Measurements from ENCODE around the gene RAVER1. TPM values are rescaled to one million over a fixed set of nuclear protein-coding genes. Genes with fewer than 3 reads are reported as not detected.

Gene RAVER1
- total RNA-seq, 1 experiment from 2014 or later = 55.6 TPM

DNA sequence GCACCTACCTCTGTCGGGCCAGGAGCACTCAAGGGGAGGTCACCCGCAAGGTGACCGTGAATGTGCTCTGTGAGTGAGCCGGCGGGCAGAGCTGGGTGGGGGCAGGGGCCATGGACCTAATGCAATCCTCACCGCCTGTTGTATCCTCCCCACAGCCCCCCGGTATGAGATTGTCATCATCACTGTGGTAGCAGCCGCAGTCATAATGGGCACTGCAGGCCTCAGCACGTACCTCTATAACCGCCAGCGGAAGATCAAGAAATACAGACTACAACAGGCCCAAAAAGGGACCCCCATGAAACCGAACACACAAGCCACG is 48.4 kb downstream of the RAVER1 start:
- intact Hi-C loops (cut with micrococcal nuclease; ENCODE audit: unreplicated experiment) (no loop called here), in situ Hi-C loops (cut with HindIII; ENCODE audit: low pct_unique_long_range_greater_than_20kb, low sequenced_read_pairs) (no loop called here)
- no peak for TF ChIP-seq POLR2AphosphoS5 (IDR thresholded peaks at IDR 0.05; ENCODE audit: low read depth, low read length)
- TF ChIP-seq, protein P1, sequence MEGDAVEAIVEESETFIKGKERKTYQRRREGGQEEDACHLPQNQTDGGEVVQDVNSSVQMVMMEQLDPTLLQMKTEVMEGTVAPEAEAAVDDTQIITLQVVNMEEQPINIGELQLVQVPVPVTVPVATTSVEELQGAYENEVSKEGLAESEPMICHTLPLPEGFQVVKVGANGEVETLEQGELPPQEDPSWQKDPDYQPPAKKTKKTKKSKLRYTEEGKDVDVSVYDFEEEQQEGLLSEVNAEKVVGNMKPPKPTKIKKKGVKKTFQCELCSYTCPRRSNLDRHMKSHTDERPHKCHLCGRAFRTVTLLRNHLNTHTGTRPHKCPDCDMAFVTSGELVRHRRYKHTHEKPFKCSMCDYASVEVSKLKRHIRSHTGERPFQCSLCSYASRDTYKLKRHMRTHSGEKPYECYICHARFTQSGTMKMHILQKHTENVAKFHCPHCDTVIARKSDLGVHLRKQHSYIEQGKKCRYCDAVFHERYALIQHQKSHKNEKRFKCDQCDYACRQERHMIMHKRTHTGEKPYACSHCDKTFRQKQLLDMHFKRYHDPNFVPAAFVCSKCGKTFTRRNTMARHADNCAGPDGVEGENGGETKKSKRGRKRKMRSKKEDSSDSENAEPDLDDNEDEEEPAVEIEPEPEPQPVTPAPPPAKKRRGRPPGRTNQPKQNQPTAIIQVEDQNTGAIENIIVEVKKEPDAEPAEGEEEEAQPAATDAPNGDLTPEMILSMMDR (IDR thresholded peaks at IDR 0.05) = no peak
- no peak for TF ChIP-seq TCF7L2 (IDR thresholded peaks at IDR 0.05; ENCODE audit: low read depth, low read length)
- TF ChIP-seq SIN3A (IDR thresholded peaks at IDR 0.05; ENCODE audit: borderline replicate concordance, insufficient read depth, low read depth, low read length) = no peak
- TF ChIP-seq, protein P2, sequence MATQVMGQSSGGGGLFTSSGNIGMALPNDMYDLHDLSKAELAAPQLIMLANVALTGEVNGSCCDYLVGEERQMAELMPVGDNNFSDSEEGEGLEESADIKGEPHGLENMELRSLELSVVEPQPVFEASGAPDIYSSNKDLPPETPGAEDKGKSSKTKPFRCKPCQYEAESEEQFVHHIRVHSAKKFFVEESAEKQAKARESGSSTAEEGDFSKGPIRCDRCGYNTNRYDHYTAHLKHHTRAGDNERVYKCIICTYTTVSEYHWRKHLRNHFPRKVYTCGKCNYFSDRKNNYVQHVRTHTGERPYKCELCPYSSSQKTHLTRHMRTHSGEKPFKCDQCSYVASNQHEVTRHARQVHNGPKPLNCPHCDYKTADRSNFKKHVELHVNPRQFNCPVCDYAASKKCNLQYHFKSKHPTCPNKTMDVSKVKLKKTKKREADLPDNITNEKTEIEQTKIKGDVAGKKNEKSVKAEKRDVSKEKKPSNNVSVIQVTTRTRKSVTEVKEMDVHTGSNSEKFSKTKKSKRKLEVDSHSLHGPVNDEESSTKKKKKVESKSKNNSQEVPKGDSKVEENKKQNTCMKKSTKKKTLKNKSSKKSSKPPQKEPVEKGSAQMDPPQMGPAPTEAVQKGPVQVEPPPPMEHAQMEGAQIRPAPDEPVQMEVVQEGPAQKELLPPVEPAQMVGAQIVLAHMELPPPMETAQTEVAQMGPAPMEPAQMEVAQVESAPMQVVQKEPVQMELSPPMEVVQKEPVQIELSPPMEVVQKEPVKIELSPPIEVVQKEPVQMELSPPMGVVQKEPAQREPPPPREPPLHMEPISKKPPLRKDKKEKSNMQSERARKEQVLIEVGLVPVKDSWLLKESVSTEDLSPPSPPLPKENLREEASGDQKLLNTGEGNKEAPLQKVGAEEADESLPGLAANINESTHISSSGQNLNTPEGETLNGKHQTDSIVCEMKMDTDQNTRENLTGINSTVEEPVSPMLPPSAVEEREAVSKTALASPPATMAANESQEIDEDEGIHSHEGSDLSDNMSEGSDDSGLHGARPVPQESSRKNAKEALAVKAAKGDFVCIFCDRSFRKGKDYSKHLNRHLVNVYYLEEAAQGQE (IDR thresholded peaks at IDR 0.05; ENCODE audit: insufficient read depth in 1 of 2, low read depth in 2 of 2, low read length in 1 of 2) = no peak
- ATAC-seq (no peak), DNase-seq (ENCODE audit: low read depth, low spot score) (no peak)
- H3K27ac ChIP-seq (ENCODE audit: low read length) = no peak overlapping the region
- ChIA-PET POLR2A (no interaction called here), CTCF (no interaction called here)
- H3K9me3 ChIP-seq (ENCODE audit: control insufficient read depth, insufficient read depth, low read depth, low read length) = no peaks in the 10 kb centered on the region
- no peaks in the 10 kb centered on the region for H3K27me3 ChIP-seq (ENCODE audit: control insufficient read depth, insufficient read depth, low read length)
- H3K4me1 ChIP-seq (ENCODE audit: control insufficient read depth, insufficient read depth, low read length) = peaks cover 17% of the 10 kb centered on the region; the same call in 1 of the 2 replicates
- no TSS peak for BruUV-seq (replicated peaks)
- no peak overlapping the region for H3K4me3 ChIP-seq (ENCODE audit: low read depth in 2 of 2, low read length in 2 of 2)
- 0 out of 2 replicates have a peak, but pooled peaks cover 2% of the 10 kb centered on the region for H3K36me3 ChIP-seq (ENCODE audit: control insufficient read depth, insufficient read depth, low read length)

DNA sequence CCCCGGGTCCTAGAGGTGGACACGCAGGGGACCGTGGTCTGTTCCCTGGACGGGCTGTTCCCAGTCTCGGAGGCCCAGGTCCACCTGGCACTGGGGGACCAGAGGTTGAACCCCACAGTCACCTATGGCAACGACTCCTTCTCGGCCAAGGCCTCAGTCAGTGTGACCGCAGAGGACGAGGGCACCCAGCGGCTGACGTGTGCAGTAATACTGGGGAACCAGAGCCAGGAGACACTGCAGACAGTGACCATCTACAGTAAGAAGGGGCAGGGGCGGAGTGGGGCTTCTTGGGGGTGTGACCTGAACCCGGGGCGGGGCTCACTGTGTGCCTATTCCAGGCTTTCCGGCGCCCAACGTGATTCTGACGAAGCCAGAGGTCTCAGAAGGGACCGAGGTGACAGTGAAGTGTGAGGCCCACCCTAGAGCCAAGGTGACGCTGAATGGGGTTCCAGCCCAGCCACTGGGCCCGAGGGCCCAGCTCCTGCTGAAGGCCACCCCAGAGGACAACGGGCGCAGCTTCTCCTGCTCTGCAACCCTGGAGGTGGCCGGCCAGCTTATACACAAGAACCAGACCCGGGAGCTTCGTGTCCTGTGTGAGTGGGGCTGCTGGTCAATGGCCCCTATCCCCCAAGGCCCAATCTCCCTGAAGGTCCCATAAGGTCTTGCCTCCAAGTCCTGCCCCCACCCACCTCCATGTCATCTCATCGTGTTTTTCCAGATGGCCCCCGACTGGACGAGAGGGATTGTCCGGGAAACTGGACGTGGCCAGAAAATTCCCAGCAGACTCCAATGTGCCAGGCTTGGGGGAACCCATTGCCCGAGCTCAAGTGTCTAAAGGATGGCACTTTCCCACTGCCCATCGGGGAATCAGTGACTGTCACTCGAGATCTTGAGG is 49.0 kb downstream of the RAVER1 start:
- DNase-seq (ENCODE audit: low read depth, low spot score) = no peak
- Histone ChIP-seq H3K4me1 (ENCODE audit: control insufficient read depth, insufficient read depth, low read length) (peaks cover 17% of the 10 kb centered on the region; the same call in 1 of the 2 replicates), H3K36me3 (ENCODE audit: control insufficient read depth, insufficient read depth, low read length) (0 out of 2 replicates have a peak, but pooled peaks cover 2% of the 10 kb centered on the region), H3K9me3 (ENCODE audit: control insufficient read depth, insufficient read depth, low read depth, low read length) (no peaks in the 10 kb centered on the region), H3K27ac (ENCODE audit: low read length) (no peak overlapping the region), H3K4me3 (ENCODE audit: low read depth in 2 of 2, low read length in 2 of 2) (no peak overlapping the region), H3K27me3 (ENCODE audit: control insufficient read depth, insufficient read depth, low read length) (no peaks in the 10 kb centered on the region)
- in situ Hi-C loops (cut with HindIII; ENCODE audit: low pct_unique_long_range_greater_than_20kb, low sequenced_read_pairs) (no loop called here), intact Hi-C loops (cut with micrococcal nuclease; ENCODE audit: unreplicated experiment) (no loop called here)
- ATAC-seq = no peak
- no TSS peak for BruUV-seq (replicated peaks)
- TF ChIP-seq TCF7L2 (IDR thresholded peaks at IDR 0.05; ENCODE audit: low read depth, low read length) (no peak), POLR2AphosphoS5 (IDR thresholded peaks at IDR 0.05; ENCODE audit: low read depth, low read length) (no peak), SIN3A (IDR thresholded peaks at IDR 0.05; ENCODE audit: borderline replicate concordance, insufficient read depth, low read depth, low read length) (no peak)
- TF ChIP-seq, protein P2 (IDR thresholded peaks at IDR 0.05; ENCODE audit: insufficient read depth in 1 of 2, low read depth in 2 of 2, low read length in 1 of 2) = no peak
- TF ChIP-seq, protein P1 (IDR thresholded peaks at IDR 0.05) = no peak
- POLR2A ChIA-PET = no interaction called here
- CTCF ChIA-PET = no interaction called here

Data from Panc1 (cell line).